Fibroblast of villous mesenchyme (primary cell): ENCODE results near the gene ADCY9. TPM values are rescaled to one million over a fixed set of nuclear protein-coding genes. Genes with fewer than 3 reads are reported as not detected.

ENCODE experiments used
- DNase-seq: peaks from one replicate; pipeline ENCODE4 v3.0.0-alpha.2; 2010; ENCODE audit warnings: low read depth
- H3K4me3 ChIP-seq: 2 replicates; pipeline ENCODE4 v1.5.1; 2011; ENCODE audit warnings: low read depth, mild to moderate bottlenecking, low read length
- total RNA-seq: library from RNA; depleted of rRNA; stranded (reverse); fragments of >200 nt; gene quantifications from 2 replicates; pipeline ENCODE4 v1.2.3, GENCODE V29; 2012
- TF ChIP-seq, protein P1 (sequence below): IDR thresholded peaks from 2 replicates; pipeline ENCODE4 v1.5.1; 2012; ENCODE audit warnings: low read depth, mild to moderate bottlenecking, low read length; ENCODE audit not compliant: insufficient read depth

ADCY9 gene
- total RNA-seq, 1 donor, result 38.0 TPM

DNA sequence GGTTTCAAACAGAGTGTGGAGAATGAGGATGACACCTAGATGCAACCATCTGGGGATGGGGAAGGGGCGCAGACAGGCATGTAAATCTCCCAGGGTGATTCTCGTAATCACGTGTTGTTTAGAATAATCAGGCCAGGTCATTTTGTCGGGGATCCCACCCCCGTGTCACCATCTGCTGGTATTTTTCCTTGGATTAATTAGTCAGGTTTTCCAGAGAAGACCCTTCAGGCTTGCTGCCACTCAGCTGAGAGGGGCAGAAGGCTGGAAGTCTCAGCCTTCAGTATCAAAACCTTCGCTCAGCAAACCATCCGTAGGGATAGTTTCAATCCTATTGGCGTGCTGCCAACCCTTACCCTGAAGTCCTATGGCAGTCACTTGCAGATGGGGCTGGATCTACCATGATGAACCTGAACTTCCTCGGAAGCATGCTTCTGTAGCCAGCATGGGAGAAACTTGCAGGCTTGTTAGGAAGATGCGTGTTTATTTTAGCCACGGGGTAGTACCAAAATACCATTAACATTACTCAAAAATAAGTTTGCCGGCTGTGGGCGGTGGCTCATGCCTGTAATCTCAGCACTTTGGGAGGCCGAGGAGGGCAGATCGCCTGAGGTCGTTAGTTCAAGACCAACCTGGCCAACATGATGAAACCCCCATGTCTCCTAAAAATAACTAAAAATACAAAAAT lies 7.5 kb upstream of the ADCY9 start:
- TF ChIP-seq, protein P1, sequence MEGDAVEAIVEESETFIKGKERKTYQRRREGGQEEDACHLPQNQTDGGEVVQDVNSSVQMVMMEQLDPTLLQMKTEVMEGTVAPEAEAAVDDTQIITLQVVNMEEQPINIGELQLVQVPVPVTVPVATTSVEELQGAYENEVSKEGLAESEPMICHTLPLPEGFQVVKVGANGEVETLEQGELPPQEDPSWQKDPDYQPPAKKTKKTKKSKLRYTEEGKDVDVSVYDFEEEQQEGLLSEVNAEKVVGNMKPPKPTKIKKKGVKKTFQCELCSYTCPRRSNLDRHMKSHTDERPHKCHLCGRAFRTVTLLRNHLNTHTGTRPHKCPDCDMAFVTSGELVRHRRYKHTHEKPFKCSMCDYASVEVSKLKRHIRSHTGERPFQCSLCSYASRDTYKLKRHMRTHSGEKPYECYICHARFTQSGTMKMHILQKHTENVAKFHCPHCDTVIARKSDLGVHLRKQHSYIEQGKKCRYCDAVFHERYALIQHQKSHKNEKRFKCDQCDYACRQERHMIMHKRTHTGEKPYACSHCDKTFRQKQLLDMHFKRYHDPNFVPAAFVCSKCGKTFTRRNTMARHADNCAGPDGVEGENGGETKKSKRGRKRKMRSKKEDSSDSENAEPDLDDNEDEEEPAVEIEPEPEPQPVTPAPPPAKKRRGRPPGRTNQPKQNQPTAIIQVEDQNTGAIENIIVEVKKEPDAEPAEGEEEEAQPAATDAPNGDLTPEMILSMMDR, result no peak
- H3K4me3 ChIP-seq, result no peak overlapping the region
- peak; percentile 56 for DNase-seq

DNA sequence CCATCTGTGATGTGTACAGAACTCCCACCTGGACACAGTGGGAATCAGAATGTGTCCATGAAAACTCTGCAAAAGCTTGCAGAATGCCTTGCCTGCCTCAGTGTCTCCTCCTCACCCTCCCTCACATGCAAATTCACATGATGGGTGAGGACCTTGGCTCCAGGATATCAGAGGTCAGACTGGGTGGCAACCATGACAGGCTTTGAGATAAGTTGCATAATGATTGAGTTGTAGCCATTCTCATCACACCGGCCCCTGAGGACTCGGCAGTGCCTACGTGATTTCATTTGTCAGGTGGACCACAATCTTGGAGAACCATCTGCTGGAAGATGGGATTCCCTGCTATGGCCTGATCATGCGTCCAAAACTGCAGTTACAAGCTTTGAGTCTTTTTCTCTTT lies 3.9 kb upstream of the ADCY9 start:
- no peak for DNase-seq
- H3K4me3 ChIP-seq, result no peak overlapping the region
- TF ChIP-seq, protein P1, result no peak

DNA sequence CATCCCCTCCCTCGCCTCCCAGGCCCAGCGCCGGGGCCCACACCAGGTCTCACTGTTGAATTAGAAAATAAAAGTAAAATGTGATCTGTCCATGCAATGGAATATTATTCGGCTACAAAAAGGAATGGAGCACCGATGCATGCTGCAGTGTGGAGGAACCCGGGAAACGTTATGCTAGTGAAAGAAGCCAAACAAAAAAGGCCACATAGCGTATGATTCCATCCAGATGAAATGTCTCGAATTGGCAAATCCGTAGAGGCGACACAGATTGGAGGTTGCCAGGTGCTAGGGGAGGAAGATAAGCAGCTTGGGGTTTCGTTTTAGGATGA lies 972 bp upstream of the ADCY9 start:
- TF ChIP-seq, protein P1, result no peak
- no peak for DNase-seq

DNA sequence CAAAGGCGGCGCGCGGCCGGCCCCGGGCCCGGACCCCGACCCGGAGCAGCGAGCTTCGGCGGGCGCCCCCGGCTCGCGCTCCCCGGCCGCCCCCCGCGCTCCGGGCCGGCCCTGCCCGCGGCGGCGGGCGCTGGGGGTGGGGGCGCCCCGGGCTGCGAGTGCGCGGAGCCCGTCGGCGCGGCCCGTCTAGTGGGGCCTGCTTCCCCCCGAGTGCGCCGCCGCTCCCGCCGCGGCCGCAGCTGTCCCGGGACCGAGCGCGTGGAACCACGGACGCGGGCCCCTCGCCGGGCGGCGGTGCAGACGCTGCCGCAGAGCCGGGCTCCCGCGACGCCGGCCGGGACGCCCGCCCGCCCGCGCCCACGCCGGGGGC lies 308 bp downstream of the ADCY9 start:
- TF ChIP-seq, protein P1, result no peak
- DNase-seq, result no peak
- peak overlapping the region; percentile 72 for H3K4me3 ChIP-seq

More for the DNA sequence above, 972 bp upstream of the ADCY9 start:
- H3K4me3 ChIP-seq, result no peak overlapping the region

DNA sequence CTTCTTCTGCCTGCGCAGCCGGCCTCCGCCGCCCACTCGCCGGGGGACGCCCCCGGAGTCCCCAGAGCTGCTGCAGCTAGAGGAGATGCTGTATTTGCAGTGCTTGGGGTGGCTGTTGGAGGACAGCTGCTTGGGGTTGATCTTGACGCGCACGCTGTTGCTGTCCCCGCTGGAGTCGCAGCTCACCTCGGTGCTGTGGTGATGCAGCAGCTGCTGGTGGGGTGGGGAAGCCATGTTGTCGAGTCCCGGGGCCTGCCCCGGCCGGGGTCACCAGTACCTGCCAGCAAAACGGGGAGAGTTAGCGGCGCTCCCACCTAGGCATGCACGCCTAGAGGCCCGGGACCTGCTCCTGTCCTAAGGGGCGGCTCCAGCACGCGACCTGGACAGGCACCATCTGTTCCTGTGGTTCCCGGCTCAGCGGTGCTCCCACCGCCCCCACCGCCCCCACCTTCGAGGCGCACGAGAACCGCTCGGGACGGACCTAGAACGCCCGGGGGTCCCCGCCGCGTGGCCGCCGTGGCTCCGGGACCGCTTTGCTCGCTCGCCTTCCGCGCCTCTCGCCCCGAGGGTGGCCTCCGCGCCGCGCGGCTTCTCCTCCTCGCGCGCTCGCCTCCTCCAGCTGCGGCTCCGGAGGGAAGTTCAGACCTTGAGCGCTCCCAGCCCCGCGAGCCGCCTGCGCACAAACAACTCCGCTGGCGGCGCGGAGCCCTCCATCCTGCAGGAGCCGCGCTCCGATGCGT lies 863 bp downstream of the ADCY9 start:
- TF ChIP-seq, protein P1, result no peak
- peak overlapping the region; percentile 72 for H3K4me3 ChIP-seq
- DNase-seq, result peak; percentile 78

DNA sequence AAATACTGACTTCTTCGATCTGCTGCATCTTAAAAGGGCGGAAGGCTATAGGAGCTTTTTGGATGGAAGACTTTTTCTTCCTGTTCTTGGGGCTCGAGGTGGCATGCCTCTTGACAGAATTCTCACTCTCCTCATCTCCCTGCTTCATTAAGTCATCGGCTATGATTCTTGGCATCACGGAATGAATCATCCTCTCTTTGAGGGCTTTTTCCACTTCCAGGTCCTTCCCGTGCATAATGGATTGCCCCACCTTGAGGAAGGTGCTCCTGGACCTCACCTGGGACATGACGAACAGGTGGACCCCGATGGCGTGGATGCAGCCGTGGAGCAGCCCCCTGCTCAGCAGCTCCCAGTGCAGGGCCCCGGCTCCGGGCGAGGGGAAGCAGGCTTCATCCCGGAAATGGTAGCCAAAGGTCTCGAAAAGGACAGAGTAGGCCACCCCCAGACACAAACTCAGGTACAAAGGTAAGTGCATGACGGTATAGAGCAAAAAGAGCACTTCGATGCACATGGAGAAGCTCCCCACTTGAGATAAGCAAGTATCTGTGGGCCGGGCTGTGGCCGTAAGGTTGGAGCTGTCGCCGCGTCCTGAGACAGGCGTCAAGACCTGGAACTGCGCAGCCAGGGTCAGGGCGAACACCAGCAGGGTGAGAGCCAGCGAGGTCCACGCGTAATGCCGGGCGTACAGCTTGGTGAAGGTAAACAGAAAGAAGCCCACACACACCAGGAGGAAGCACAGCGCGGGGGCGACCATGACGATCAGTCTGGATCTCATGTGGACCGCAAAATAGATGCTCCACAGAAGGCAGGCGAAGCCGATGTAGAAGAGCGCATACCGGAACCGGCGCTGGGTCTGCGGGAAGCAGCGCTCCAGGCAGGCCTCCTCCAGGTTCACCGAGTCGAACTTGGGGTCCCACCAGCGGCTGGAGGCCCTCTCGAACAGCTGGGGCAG lies 1.7 kb downstream of the ADCY9 start:
- DNase-seq, result no peak
- peak overlapping the region; percentile 72 for H3K4me3 ChIP-seq
- TF ChIP-seq, protein P1, result no peak
